ENCODE results near the gene COPS4.

DNA sequence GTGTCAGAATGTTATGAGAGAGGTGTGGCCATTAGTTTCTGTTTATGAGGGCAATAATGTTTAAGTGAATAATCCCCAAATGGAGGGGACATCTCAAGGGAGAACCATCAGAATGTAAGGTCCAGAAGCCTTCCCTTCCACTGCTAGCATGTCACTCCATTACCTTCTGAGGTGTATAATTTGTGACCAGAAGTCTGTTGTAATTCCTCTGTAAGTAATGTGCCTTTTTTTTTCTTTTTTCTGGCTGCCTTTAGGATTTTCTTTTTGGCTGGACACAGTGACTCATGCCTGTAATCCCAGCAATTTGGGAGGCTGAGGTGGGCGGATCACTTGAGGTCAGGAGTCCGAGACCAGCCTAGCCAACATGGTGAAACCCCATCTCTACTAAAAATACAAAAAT is 10.8 kb upstream of the COPS4 start:
- TF ChIP-seq EZH2 (optimal IDR thresholded peaks at IDR 0.05; ENCODE audit: low read depth, low read length): no peak
- TF ChIP-seq, protein P1, sequence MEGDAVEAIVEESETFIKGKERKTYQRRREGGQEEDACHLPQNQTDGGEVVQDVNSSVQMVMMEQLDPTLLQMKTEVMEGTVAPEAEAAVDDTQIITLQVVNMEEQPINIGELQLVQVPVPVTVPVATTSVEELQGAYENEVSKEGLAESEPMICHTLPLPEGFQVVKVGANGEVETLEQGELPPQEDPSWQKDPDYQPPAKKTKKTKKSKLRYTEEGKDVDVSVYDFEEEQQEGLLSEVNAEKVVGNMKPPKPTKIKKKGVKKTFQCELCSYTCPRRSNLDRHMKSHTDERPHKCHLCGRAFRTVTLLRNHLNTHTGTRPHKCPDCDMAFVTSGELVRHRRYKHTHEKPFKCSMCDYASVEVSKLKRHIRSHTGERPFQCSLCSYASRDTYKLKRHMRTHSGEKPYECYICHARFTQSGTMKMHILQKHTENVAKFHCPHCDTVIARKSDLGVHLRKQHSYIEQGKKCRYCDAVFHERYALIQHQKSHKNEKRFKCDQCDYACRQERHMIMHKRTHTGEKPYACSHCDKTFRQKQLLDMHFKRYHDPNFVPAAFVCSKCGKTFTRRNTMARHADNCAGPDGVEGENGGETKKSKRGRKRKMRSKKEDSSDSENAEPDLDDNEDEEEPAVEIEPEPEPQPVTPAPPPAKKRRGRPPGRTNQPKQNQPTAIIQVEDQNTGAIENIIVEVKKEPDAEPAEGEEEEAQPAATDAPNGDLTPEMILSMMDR (IDR thresholded peaks at IDR 0.05; ENCODE audit: low read length): no peak
